ENCODE measurements around the gene C1orf74.

GRCh38 chr1:209733409-209734192 lies 50.8 kb downstream of the C1orf74 start:
- no peak for TF ChIP-seq CTCF (conservative IDR thresholded peaks at IDR 0.05; ENCODE audit: low read depth, low read length)
- no peak for TF ChIP-seq EZH2 (IDR thresholded peaks at IDR 0.05; ENCODE audit: low read length, unreplicated experiment)
- TF ChIP-seq EZH2phosphoT487 (IDR thresholded peaks at IDR 0.05; ENCODE audit: borderline replicate concordance, low read length), result no peak

All from PC-3 (cell line).